ENCODE results near the gene DLGAP1. TPM values are rescaled to one million over a fixed set of nuclear protein-coding genes. Genes with fewer than 3 reads are reported as not detected.

DLGAP1 gene
- total and polyA plus RNA-seq, 2 of the 4 experiments (the other 2 are of a cell fraction): under 0.01 to 0.09 TPM

GRCh38 chr18:3870914-3871313 lies 584.2 kb downstream of the DLGAP1 start:
- intact Hi-C loops (cut with micrococcal nuclease): loop anchor here (1.0 to 5.0 kb wide), 6 partner anchors 100 to 589 kb away; partner anchors contain the start of gene TGIF1
- no peak overlapping the region for H4K5ac ChIP-seq (ENCODE audit: low read depth, low read length)
- H3K4me1 ChIP-seq (ENCODE audit: control insufficient read depth, insufficient read depth, low read length): no peaks in the 10 kb centered on the region
- no peak overlapping the region for H3K4me2 ChIP-seq (ENCODE audit: low read depth, low read length)
- H3K9me1 ChIP-seq (ENCODE audit: insufficient read depth, low read length): no peaks in the 10 kb centered on the region
- in situ Hi-C loops (cut with MboI; ENCODE audit: low sequenced_read_pairs): loop anchor here (5.0 kb wide), 1 partner anchor 94 kb away; no protein-coding TSS in a partner anchor
- no peak overlapping the region for H2BK15ac ChIP-seq (ENCODE audit: low read depth, low read length)
- no peak overlapping the region for H2BK120ac ChIP-seq (ENCODE audit: low read depth, low read length)
- POLR2A ChIA-PET (ENCODE audit: unreplicated experiment): no interaction called here
- no peak overlapping the region; the same call in 1 of the 2 replicates for H3K56ac ChIP-seq (ENCODE audit: extremely low read depth, insufficient read depth, low read length)
- H3K9ac ChIP-seq (ENCODE audit: low read depth, low read length): no peak overlapping the region
- H2AK9ac ChIP-seq (replicated peaks; ENCODE audit: low read depth, low read length, poor library complexity): no peak overlapping the region
- no peak overlapping the region for H2AFZ ChIP-seq (replicated peaks; ENCODE audit: low read length, poor library complexity)
- no TSS peak for BruUV-seq (replicated peaks)
- no peaks in the 10 kb centered on the region for H3K79me1 ChIP-seq (ENCODE audit: low read depth in 1 of 2, low read length in 2 of 2)
- H3K4me3 ChIP-seq (ENCODE audit: insufficient read depth, low read depth, low read length): no peak overlapping the region
- no peak overlapping the region for H4K91ac ChIP-seq (ENCODE audit: insufficient read depth, low read depth, low read length)
- H2BK20ac ChIP-seq (ENCODE audit: low read depth, low read length): no peak overlapping the region
- H3K27ac ChIP-seq (ENCODE audit: insufficient read depth, low read length): no peak overlapping the region
- DNase-seq: no peak
- H3K4ac ChIP-seq (ENCODE audit: low read depth, low read length): no peak overlapping the region
- H3K14ac ChIP-seq (replicated peaks; ENCODE audit: low read depth, low read length): no peak overlapping the region
- no peak for ATAC-seq (ENCODE audit: low read depth)
- peak overlapping the region; percentile 20; the same call in 1 of the 2 replicates for H3K18ac ChIP-seq (ENCODE audit: low read depth, low read length)
- TF ChIP-seq MXI1 (IDR thresholded peaks at IDR 0.05; ENCODE audit: borderline replicate concordance, low read depth, low read length) (no peak), NFE2L2 (IDR thresholded peaks at IDR 0.05; ENCODE audit: low read depth, low read length) (no peak), RFX5 (IDR thresholded peaks at IDR 0.05; ENCODE audit: low read depth, low read length) (no peak), SMC3 (IDR thresholded peaks at IDR 0.05; ENCODE audit: low read depth, low read length) (no peak), MAZ (IDR thresholded peaks at IDR 0.05; ENCODE audit: borderline replicate concordance, low read depth, low read length) (no peak), CHD1 (IDR thresholded peaks at IDR 0.05; ENCODE audit: low read depth, low read length) (no peak)
- no peak overlapping the region for H3K23ac ChIP-seq (ENCODE audit: low read depth, low read length)
- H3K9me3 ChIP-seq (ENCODE audit: control insufficient read depth, insufficient read depth, low read length): no peaks in the 10 kb centered on the region
- H4K8ac ChIP-seq (ENCODE audit: low read depth in 2 of 2, low read length in 2 of 2): no peak overlapping the region; a peak in 1 of 4 replicates
- peaks cover 3% of the 10 kb centered on the region; the same call in 1 of the 2 replicates for H3K27me3 ChIP-seq (ENCODE audit: control insufficient read depth, insufficient read depth, low read length)
- no peak overlapping the region for H2BK5ac ChIP-seq (ENCODE audit: low read depth, low read length, poor library complexity, severe bottlenecking)
- no peaks in the 10 kb centered on the region for H4K20me1 ChIP-seq (ENCODE audit: insufficient read depth, low read length)
- dilution Hi-C loops (cut with HindIII; ENCODE audit: low sequenced_read_pairs, unreplicated experiment): no loop called here
- H2AK5ac ChIP-seq (ENCODE audit: low read depth, low read length): no peak overlapping the region
- H3K36me3 ChIP-seq (ENCODE audit: control insufficient read depth, insufficient read depth, low read length): no peaks in the 10 kb centered on the region
- WGBS, 2 experiments (ENCODE audit: extremely low coverage in 2 of 2, insufficient read length in 1 of 2): no CpG with 5 or more reads among the region's 4 CpGs
- CTCF ChIA-PET: interaction anchor here (1.0 to 1.9 kb wide), 5 partner anchors 76 to 204 kb away, joined by 3 to 33 read pairs (median 9); no protein-coding TSS in a partner anchor
